ENCODE measurements around the gene ANKRD40.

ANKRD40 gene

GRCh38 chr17:50697062-50697461 is 10.7 kb downstream of the ANKRD40 start:
- DNase-seq (ENCODE audit: low read depth), result no peak
- in situ Hi-C loops (cut with HindIII; ENCODE audit: low sequenced_read_pairs), result no loop called here
- TF ChIP-seq CTCF (IDR thresholded peaks at IDR 0.05; ENCODE audit: low read depth, low read length, missing control alignments), result no peak
- no peak overlapping the region for H3K4me3 ChIP-seq (ENCODE audit: low read depth, low read length)

- DNase-seq (ENCODE audit: low read depth), result no peak
- TF ChIP-seq CTCF (IDR thresholded peaks at IDR 0.05; ENCODE audit: low read depth, low read length, missing control alignments), result no peak
- H3K4me3 ChIP-seq (ENCODE audit: low read depth, low read length), result no peak overlapping the region
- in situ Hi-C loops (cut with HindIII; ENCODE audit: low sequenced_read_pairs), result no loop called here
These were observed 11.3 kb downstream of the ANKRD40 start for GRCh38 chr17:50696365-50696879.

GRCh38 chr17:50693036-50693682 is 14.6 kb downstream of the ANKRD40 start:
- no peak for TF ChIP-seq CTCF (IDR thresholded peaks at IDR 0.05; ENCODE audit: low read depth, low read length, missing control alignments)
- in situ Hi-C loops (cut with HindIII; ENCODE audit: low sequenced_read_pairs), result loop anchor here (5.0 kb wide), 1 partner anchor 66 kb away; no protein-coding TSS in a partner anchor
- H3K4me3 ChIP-seq (ENCODE audit: low read depth, low read length), result no peak overlapping the region
- no peak for DNase-seq (ENCODE audit: low read depth)

GRCh38 chr17:50692448-50693035 is 15.2 kb downstream of the ANKRD40 start:
- no peak overlapping the region for H3K4me3 ChIP-seq (ENCODE audit: low read depth, low read length)
- in situ Hi-C loops (cut with HindIII; ENCODE audit: low sequenced_read_pairs), result loop anchor here (5.0 kb wide), 1 partner anchor 65 kb away; no protein-coding TSS in a partner anchor
- DNase-seq (ENCODE audit: low read depth), result no peak
- no peak for TF ChIP-seq CTCF (IDR thresholded peaks at IDR 0.05; ENCODE audit: low read depth, low read length, missing control alignments)

- DNase-seq (ENCODE audit: low read depth), result no peak
- H3K4me3 ChIP-seq (ENCODE audit: low read depth, low read length), result no peak overlapping the region
- TF ChIP-seq CTCF (IDR thresholded peaks at IDR 0.05; ENCODE audit: low read depth, low read length, missing control alignments), result no peak
- in situ Hi-C loops (cut with HindIII; ENCODE audit: low sequenced_read_pairs), result loop anchor here (5.0 kb wide), 1 partner anchor 64 kb away; no protein-coding TSS in a partner anchor
These were observed 15.9 kb downstream of the ANKRD40 start for GRCh38 chr17:50691550-50692447.

- no peak for DNase-seq (ENCODE audit: low read depth)
- in situ Hi-C loops (cut with HindIII; ENCODE audit: low sequenced_read_pairs), result loop anchor here (5.0 kb wide), 1 partner anchor 64 kb away; no protein-coding TSS in a partner anchor
These were observed 16.7 kb downstream of the ANKRD40 start for GRCh38 chr17:50690887-50691549.

More at GRCh38 chr17:50690887-50691549, 16.7 kb downstream of the ANKRD40 start:
- TF ChIP-seq CTCF (IDR thresholded peaks at IDR 0.05; ENCODE audit: low read depth, low read length, missing control alignments), result no peak
- H3K4me3 ChIP-seq (ENCODE audit: low read depth, low read length), result no peak overlapping the region
